Measurements from ENCODE around the gene PON3.
"Not testable (repeated sequence)": the region's sequence is repeated elsewhere in the genome, so short reads cannot be mapped to it uniquely, and the experiment has no call there.

PON3 gene

DNA sequence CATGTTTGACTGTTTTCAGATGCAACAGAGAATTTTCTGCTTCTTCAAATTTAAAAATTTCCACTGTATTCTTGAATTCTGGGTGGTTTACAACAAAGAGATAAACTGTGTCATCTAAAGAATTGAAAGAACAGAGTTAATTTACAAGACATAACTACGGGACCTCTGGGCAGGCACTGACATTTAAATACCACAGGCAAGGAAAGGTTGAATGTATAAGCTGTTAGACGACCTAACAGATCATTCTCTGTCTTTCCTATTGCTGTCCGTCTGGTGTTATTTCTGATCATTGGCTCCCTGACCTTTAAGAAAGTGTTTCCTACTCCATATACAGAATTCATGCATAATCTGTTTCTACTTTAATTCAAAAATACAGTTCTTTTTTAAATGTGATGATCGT, 15.5 kb upstream of the PON3 start:
- no peak for DNase-seq

DNA sequence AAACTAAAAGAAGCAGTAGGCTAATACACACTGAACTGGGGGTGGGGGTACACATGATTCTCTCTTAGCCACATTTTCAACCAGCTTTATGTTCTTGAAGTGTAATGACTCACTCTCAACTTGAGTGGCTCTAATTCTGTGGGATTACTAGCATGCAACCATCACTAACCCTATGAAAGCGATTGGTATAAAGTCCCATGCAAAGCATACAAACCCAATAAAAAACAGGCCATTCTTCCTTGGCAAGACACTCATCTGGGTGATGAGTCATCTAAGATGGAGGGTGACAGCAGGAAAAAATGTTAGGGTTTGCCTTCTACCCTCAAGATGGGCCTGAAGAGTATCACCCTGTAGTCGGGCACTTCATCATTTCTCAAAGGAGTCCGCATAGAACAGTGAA, 14.9 kb upstream of the PON3 start:
- DNase-seq = no peak

DNA sequence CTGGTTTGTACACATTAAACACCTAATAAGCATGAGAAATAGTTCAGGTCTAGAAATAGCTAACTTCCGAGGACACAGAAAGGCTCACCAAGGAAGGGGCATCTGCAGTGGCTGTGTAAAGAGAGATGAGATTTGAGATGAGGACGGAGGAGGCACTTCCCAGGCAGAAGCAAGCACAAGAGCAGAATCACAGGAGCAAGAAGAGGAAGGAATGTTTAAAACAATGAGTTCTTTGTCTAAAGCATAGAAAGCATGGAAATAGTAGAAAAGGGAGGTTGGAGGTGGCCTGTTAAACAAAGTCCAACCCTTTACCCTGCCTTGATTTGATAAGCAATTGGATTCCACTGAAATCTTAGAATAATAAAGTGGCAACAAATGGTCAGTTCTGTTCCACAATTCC, 11.6 kb upstream of the PON3 start:
- DNase-seq = no peak

DNA sequence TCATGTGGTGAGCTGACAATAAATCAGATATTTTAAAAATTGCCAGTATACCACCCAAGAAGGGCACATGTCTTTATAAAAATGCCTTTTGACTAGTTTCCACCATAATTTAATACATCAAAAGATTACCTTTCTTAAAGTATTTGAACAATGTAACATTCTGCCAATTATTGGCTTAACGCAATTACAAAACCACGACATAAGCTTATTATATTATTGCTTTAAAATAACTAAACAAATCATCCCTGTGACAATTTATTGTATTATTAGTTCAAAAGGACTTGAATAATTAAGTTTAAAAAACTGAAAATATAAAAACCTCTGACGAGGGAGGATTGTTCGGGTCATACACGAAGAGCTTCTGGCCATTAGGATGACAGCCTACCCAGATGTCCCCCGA, 9.6 kb upstream of the PON3 start:
- DNase-seq = no peak

DNA sequence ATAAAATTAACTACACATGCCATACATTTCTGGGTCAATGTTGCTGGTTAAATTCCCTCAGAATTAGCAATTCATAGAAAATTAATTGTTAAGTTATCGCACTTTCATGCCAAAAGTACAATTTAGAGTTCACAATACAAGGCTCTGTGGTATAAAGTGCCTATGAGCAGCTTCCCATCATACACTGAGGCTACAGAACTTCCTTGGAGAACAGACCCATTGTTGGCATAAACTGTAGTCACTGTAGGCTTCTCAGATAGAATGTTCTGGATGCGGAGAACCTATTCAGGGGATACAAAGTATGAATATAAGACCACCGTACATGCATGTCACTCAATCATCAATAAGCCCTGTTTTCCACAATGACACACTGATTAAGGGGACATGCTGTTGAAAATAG, 9.0 kb upstream of the PON3 start:
- no peak for DNase-seq

DNA sequence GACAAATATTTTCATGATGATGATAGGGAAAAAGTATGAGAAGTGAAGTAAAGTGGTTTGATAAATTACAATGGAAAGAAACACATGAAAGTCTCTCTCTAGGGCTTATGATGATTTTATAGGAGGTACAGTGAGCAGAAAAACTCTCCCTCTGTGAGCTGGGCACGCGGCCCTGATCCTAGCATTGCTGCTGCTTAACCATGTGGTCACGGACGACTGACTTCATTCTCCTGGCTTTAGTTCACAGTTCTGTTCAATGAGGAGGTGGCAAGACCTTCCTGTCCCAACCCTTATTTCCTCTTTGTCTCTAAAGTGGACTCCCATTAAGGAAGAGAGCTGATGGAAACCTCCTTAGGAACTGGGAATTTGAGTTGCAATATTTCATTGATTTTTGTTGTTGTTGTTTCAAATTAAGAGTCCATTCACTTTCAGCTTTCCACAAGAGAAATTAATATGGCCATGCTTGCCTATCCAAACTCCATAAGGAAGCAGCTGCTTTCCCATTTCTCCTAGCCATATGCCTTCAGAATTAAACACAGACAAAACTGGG, 8.2 kb upstream of the PON3 start:
- no peak for DNase-seq

DNA sequence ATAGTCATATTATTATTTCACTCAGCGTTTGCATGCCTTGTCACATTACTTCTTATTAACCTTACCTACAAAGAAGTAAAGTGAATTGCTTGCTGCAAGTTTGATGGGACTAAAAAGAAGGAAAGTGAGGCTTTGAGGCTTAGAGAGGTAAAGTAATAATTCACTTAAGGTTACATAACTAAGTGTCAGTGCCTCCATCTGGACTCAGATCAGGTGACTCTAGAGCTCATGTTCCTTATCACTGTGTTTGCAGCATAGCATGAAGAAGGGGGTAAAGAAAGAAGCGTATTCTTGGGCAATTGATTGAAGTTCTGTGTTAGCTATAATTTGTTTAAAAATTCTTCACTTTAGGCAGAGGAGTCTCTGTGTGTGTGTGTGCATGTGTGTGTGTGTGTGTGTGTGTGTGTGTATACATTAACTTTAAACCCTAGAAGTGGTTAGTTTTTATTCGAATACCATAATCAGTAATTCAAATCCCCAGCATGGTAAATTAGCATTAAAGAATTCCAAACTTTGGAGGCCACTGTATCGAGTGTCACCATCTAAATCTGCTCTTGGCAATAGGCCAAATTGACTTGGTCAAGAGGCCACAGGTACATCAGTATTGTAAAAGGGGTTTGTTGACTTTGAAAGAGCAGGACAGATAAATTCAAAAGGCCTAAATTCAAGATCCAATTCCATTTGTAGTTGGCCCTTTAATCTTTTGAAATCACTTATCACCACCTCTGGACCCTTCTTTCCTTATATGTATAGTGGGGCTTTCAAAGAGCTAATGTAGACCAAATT, 2.2 kb upstream of the PON3 start:
- no peak for DNase-seq

DNA sequence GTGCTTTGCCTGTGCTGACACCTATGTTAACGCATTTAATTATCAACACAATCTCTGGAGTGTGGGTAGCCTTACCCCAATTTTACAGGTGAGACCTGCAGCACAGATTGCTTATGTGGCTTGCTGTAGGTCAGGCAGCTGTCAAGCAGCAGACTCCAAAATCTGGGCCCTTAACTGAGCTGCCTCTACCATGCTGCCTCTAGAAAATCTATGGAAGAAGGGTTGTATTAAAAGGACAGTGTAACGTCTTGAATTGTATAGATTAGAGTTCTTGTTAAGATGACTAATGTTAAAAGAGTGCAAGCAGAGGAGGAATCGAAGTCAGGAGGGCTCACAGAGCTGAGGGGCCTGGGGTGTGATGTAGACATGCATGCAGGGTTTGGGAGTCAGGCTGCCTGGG, 1.2 kb upstream of the PON3 start:
- no peak for DNase-seq

DNA sequence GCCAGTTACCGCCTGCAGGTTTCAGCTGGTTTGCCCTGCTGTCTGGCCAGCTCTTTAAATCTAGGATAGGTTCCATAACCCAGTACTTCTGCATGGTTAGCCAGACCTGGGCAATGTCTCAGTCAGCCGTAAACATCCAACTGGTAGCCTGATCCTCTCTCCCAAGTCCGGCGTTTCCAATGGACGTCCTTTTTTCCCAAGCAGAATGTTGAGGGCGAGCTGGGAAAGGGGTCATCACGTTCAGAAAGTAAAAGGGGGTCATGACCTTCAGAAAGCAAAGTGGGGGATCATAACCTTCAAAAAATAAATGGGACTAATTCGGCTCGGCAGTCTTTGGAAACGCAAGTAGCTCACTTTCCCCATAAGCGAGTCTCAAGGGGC, 430 bp downstream of the PON3 start:
- DNase-seq = no peak

DNA sequence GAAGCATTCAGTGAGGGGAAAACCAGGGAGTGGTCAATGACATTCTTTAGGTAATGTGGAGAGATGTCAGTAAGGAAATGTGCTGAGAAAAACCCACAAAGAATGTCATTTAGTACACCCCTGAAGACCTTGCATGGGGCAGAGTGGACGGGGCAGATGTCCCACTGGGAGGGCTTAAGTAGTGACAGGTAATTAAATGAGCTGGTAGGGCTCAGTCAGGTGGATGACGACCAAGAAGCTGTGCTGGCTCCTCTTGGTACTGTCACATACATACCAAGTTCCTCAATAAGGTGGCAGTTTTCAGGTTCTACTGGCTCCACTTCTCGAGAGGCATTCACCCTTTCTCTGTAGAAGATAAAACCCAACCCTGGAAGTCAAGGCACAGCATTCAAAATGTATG, 1.8 kb downstream of the PON3 start:
- DNase-seq = no peak

DNA sequence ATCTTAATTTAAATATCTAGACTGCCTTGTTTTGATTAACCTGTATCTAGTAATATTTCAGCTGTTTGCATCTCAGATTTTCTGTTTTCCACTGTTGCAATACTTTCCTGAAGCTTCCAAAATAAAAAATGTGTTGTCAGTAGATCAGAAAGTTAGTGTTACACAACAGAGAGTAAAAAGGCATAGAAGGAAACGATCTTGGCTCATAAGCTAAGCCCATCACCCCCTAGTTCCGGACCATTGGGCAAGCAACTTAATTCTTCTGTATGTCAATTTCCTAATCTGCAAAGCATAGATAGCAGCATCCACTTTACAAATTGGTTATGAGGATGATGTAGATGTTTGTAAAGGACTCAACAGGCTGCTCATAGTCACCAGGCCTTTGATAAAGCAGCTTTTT, 4.4 kb downstream of the PON3 start:
- DNase-seq = no peak

DNA sequence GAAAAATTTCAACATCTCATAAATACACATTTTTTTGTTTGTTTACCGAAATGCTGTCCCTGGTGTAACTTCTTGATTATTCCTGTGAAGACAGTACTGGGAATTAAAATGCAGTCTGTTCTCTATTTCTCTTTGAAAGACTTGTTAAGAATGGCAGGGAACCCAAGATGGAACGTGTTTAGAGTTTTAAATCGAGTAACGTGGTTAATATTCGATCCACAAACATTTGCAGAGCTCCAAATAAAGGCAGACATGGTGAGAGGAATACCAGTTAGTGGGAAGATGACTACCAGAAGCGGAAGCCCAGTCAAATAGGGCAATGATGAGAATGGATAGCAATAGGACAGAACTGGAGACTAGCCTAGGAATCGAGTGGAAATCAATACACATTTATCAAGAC, 6.7 kb downstream of the PON3 start:
- DNase-seq = no peak

DNA sequence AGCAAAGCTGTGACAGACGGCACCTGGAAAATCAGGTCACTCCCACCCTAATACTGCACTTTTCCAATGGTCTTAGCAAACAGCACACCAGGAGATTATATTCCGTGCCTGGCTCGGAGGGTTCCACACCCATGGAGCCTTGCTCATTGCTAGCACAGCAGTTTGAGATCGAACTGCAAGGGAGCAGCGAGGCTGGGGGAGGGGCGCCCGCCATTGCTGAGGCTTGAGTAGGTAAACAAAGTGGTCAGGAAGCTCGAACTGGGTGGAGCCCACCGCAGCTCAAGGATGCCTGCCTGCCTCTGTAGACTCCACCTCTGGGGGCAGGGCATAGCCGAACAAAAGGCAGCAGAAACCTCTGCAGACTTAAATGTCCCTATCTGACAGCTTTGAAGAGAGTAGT, 16.7 kb downstream of the PON3 start:
- DNase-seq = not testable (repeated sequence)

DNA sequence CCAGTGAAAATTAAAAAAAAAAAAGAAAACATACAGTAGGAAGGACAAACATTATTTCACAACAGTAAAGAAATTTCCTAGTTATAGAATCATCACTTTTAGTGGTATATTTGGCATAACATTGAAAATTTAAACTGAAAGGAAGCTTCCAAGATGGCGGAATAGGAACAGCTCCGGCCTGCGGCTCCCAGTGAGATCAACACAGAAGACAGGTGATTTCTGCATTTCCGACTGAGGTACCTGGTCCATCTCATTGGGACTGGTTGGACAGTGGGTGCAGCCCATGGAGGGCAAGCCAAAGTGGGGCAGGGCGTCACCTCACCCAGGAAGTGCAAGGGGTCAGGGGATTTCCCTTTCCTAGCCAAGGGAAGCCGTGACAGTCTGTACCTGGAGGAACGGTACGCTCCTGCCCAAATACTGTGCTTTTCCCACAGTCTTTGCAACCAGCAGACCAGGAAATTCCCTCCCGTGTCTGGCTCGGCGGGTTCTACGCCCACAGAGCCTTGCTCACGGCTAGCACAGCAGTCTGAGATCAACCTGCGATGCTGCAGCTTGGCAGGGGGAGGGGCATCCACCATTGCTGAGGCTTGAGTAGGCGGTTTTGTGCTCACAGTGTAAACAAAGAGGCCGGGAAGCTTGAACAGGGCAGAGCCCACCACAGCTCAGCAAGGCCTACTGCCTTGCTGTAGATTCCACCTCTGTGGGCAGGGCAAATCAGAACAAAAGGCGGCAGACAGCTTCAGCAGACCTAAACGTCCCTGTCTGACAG, 19.4 kb downstream of the PON3 start:
- no peak for DNase-seq

DNA sequence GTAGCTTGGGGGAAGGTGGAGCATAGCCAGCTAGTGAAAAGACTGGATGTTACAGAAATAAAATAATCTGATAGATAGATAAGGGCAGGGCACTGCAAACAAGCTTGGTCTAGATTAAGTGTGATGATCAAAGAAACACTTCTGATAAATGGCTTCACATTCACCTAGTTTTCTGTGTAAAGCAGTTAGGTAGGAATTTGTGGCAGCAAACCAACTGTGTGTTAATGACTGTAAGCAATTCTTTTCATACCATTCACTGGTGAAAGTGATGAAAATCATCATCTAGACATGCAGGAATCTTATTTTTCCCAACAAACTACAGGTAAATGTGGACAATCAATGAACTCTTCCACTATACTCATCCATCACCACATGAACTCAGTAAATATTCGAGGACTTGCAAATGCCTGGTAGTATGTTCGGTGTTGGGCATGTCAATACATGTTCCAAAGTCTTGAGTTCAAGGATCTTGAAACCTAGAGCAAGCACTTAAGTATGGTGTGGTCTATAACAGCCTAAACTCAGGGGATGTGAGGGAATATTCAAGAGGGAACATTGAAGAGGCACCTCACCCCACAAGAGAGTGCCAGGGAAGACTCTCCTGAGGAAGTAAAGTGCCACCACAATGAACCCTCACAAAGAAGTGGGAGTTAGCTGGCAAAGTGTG, 20.5 kb downstream of the PON3 start:
- DNase-seq = no peak

DNA sequence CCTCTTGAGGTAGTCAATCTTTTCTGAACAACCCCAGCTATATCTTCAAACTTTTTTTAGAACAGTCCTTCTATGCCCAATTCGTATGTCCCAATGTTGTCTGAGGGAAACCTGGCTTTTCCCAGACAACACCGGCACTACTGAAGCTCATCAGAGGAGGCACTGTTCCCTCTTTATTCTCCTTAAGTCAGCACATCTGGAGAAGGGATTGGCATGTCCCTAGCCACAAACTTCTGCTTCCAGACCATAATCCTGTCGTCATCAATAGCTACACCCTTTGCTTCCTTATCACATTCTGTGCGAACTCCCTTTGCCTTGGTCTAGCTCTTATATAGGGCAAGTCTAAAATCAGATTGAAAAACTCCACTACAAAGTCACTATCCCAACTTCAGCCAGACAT, 22.9 kb downstream of the PON3 start:
- DNase-seq = no peak

DNA sequence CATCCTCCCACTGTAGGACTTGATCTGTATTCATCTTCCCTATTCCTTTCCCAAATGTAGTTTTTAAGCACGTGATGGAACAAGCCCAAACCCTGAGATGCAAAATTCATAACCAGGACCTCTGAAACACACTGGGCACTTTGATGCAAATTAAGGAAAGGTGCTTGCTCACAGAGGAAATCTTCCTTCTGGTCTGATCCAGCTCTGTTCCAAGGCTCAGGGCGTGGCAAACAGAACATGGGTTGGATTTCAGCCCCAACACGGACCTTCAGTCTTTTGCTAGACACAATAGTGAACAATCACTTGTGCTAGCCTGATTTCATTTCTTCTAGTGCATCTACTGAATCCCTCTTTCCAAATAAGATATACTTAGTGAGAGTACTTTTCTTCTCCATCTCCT, 27.9 kb downstream of the PON3 start:
- no peak for DNase-seq

DNA sequence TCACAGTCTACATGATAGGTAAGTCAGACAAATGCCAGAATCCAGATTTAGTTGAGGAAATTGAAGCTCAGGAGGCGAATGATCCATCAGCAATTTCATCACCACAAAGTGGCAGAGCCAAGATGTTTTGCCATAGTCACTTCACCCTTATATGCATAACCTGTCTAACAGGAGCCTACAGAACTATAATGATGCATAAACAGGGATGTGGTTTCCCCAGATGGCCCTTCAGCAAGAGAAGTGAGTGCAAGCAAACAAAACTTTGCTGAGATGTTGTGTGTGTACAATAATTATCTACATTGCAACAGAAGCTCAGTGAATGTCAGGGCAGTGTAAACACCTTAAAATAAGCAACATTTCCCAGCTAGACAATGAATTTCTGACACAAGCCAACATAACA, 28.6 kb downstream of the PON3 start:
- DNase-seq = no peak

DNA sequence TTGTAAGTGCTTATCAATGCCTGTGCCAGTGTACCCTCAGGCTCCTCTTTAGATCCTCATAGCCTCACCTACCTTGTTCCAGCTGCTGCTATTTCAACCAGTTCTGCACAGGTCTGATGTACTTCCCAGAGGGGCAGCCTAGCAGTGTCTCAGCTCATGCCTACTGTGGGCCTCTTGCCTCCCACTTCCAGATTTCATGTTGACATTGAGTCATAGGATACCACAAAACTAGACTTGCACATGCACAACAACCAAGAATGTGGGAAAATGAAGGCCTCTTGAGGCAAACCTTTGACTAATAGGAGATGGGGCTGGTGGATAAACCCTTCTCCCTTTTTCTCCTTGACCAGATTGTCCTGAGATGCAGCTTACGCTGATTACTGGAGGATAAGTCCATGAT, 31.0 kb downstream of the PON3 start:
- no peak for DNase-seq

DNA sequence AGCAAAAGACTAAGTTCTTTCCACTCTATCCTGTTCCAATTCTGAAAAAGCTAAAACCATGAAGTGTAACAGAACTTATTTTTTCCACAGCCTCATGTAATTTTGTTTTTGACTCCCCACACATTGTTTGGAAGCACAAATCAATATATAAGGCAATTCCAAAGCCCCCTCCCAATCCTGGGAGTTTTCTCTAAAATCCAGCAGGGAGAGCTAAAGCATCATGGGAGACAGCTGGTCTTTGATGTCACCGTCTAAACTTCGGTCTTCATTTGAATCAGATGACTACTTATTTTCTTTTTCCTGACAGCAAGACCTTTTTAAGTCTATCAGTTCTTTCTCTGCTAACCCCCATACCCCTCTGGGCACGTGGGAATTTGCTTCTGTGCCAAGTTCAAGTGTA, 38.6 kb downstream of the PON3 start:
- DNase-seq = no peak

DNA sequence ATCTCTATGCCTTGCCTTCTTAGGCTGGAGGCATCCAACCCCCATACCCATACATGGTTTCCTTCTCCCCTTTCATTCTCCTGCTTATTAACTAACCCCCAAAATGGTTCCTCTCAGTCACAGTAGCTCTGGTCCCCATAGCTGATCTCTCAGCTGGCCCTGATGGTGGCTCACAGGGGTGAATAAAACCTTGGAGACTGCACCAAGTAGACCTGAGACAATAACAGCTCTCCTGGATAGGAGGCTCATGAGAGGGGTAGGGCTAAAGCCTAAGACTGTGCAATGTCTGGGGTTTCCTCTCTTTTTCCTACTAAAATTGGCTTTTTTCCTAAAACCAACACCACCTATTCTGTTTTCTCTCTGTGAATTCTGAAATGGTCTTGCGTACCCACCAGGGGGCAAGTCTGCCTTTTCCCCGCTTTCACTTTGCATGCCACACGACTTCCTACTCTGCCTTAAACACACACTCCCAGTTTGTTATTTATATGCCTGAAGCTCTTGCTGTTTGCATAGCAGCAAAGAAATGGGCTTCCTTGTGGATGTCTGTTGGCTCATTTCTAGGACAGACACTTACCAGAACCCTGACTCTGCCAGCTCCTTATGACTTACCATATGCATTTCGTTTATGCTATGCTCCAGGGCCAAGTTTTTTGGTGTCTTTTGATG, 53.4 kb downstream of the PON3 start:
- no peak for DNase-seq

DNA sequence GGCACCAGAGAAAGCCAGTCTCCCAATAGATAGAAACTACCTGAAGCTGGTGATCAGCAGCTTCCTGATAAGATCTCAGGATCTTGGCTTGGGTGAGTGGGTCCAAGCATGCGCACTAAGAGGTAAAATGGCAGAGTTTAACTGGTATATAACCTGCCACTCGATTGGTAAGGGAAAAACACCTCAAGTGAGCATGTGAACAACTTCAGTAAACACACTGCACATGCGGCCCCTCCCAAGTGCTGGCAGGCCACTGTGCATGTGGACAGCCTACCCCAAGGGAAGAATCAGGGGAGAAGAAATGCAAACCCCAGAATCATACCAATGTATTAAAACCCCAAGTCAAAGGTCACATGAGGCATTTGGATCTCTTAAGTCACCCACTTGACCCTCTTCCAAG, 54.1 kb downstream of the PON3 start:
- no peak for DNase-seq

DNA sequence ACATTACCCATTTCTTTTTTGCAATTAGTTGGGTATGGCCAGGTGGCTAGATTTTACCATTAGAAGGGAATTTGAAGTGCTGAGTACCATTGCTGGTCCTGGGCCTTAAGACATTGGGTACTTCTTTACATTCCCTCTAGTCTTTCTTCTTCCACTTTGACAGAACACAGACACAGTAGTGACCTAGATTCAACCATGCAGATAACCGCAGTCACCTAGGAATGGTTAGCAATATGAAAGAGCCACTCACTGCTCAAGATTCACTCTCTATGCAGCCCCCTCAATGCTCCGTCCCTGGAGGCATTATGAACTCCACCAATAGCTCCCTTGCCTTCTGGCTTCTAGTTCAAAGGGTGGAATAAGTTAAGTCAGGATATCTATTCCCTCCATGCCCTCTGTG, 55.7 kb downstream of the PON3 start:
- no peak for DNase-seq
